Stomach (tissue), 9 donors: ENCODE data around the gene KRTAP9-2. TPM values are rescaled to one million over a fixed set of nuclear protein-coding genes. Genes with fewer than 3 reads are reported as not detected.

Experiments
- DNase-seq, 2 donors: peaks; one replicate each; pipeline versions ENCODE4 v3.0.0 to v3.0.0-alpha.2; 2013 to 2019
- H3K27ac ChIP-seq, 5 donors: fragments of 200-600 bp in 4 of 5; sonication (generic) in 4 of 5; one replicate each; pipeline ENCODE4 v1.5.1; 2013 to 2019; ENCODE audit warnings: mild to moderate bottlenecking in 1 of 5, moderate library complexity in 1 of 5
- H3K27me3 ChIP-seq, 3 donors: fragments of 200-600 bp; sonication (generic); one replicate each; pipeline ENCODE4 v1.5.1; 2017 to 2019; ENCODE audit warnings: mixed run types in 1 of 3
- H3K36me3 ChIP-seq, 4 donors: fragments of 200-600 bp; sonication (generic); 1 replicate in 3 of 4; 2 replicates in 1 of 4; pipeline ENCODE4 v1.5.1; 2016 to 2019
- H3K4me1 ChIP-seq, 4 donors: fragments of 200-600 bp; sonication (generic); one replicate each; pipeline ENCODE4 v1.5.1; 2016 to 2019
- H3K4me3 ChIP-seq, 4 donors: fragments of 200-600 bp; sonication (generic) in 3 of 4; one replicate each; pipeline ENCODE4 v1.5.1; 2016 to 2019; ENCODE audit warnings: mild to moderate bottlenecking in 1 of 4
- H3K9me3 ChIP-seq, 4 donors: fragments of 200-600 bp; sonication (generic); one replicate each; pipeline ENCODE4 v1.5.1; 2016 to 2019
- EP300 ChIP-seq: sonication (generic); formaldehyde crosslinking; IDR thresholded peaks from one replicate; pipeline ENCODE4 v1.6.1; 2017; ENCODE audit warnings: antibody characterized with exemption
- POLR2A ChIP-seq, 4 donors: fragments of 450-650 bp; IDR thresholded peaks; one replicate each; pipeline ENCODE4 v1.6.1; 2016; ENCODE audit warnings: antibody characterized with exemption in 4 of 4, control low read depth in 2 of 4, mild to moderate bottlenecking in 1 of 4, moderate library complexity in 1 of 4
- POLR2AphosphoS5 ChIP-seq, 3 donors: sonication (generic); formaldehyde crosslinking; IDR thresholded peaks; one replicate each; pipeline ENCODE4 v1.6.1; 2016; ENCODE audit warnings: antibody characterized with exemption in 3 of 3
- WGBS, 5 donors: extraction: QIAGEN DNeasy Blood & Tissue Kit in 3 of 5; methylation state at CpG; one replicate each; pipeline versions ENCODE4 v1.1.5 to v1.1.7; 2013 to 2018; 5-methylcytosine and 5-hydroxymethylcytosine counted together
- intact Hi-C: fragments of 100-400 bp; cut with DNase I; formaldehyde crosslinking; loops from one replicate; pipeline ENCODE4 v1.15.1; 2023; ENCODE audit warnings: low total_unique reads
- polyA plus RNA-seq, 3 donors: library from polyadenylated mRNA; stranded (reverse); fragments of 200-250 nt; gene quantifications; one replicate each; pipeline ENCODE4 v1.2.3, GENCODE V29; 2013
- total RNA-seq, 5 donors: library from RNA; depleted of rRNA; stranded (reverse); fragments of >200 nt; gene quantifications; one replicate each; pipeline versions ENCODE4 v1.1.0 to v1.2.3, GENCODE V29; 2014 to 2016
- TF ChIP-seq, protein P1 (sequence below), 7 experiments: fragments of 450-650 bp in 4 of 7; fragments of 200-600 bp in 3 of 7; sonication (generic) in 3 of 7; IDR thresholded peaks; one replicate each; pipeline ENCODE4 v1.5.1; 2016 to 2019; ENCODE audit warnings: antibody characterized with exemption in 7 of 7, control low read depth in 2 of 7, mild to moderate bottlenecking in 1 of 7
- donor health status: healthy with polysubstance abuse.
- donor health status: Bipolar disorder and iron deficiency.
- donor health status: healthy.

The KRTAP9-2 gene
- total and polyA plus RNA-seq, 8 donors, result not detected

DNA sequence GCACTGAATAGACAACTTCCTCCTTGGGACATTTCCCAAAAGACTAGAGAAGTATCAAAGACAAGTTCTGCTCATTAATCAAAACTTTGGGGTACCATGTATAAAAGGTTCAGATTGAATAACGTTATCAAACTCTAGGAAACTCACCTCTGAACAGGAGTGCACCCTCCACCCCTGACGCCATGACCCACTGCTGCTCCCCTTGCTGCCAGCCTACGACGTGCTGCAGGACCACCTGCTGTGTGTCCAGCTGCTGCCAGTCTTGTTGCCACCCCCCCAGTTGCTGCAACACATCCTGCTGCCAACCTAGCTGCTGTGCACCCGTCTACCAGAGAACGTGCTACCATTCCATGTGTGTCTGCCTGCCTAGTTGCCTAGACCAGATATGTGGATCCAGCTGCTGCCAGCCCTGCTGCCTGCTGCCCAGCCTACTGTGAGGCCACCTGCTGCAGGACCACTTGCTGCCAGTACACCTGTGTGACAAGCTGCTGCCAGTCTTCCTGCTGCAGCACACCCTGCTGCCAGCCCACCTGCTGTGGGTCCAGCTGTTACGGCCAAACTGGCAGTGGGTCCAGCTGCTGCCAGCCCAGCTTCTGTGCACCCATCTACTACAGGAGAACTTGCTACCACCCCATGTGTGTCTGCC, 13.8 kb upstream of the KRTAP9-2 start:
- Histone ChIP-seq H3K36me3 (no peaks in the 10 kb centered on the region), H3K9me3 (no peaks in the 10 kb centered on the region), H3K4me1 (no peaks in the 10 kb centered on the region), H3K4me3 (no peak overlapping the region), H3K27me3 (peaks cover 0 to 30% (median 11%) of the 10 kb centered on the region in 3 donors), H3K27ac (no peak overlapping the region)
- TF ChIP-seq EP300 (no peak), POLR2A (IDR thresholded peaks at IDR 0.05) (no peak), POLR2AphosphoS5 (IDR thresholded peaks at IDR 0.05) (no peak)
- TF ChIP-seq, protein P1, sequence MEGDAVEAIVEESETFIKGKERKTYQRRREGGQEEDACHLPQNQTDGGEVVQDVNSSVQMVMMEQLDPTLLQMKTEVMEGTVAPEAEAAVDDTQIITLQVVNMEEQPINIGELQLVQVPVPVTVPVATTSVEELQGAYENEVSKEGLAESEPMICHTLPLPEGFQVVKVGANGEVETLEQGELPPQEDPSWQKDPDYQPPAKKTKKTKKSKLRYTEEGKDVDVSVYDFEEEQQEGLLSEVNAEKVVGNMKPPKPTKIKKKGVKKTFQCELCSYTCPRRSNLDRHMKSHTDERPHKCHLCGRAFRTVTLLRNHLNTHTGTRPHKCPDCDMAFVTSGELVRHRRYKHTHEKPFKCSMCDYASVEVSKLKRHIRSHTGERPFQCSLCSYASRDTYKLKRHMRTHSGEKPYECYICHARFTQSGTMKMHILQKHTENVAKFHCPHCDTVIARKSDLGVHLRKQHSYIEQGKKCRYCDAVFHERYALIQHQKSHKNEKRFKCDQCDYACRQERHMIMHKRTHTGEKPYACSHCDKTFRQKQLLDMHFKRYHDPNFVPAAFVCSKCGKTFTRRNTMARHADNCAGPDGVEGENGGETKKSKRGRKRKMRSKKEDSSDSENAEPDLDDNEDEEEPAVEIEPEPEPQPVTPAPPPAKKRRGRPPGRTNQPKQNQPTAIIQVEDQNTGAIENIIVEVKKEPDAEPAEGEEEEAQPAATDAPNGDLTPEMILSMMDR (IDR thresholded peaks at IDR 0.05), result no peak
- intact Hi-C loops, result no loop called here
- WGBS, 5 donors, result 61 to 72% (median 65%) methylated on average over 7 of the region's 7 CpGs
- DNase-seq, result peak in 1 of 2 donors; percentile 3

GRCh38 chr17:41215681-41216080, 10.8 kb upstream of the KRTAP9-2 start:
- no peak overlapping the region for H3K4me3 ChIP-seq
- peaks cover 0 to 17% (median 11%) of the 10 kb centered on the region in 3 donors for H3K27me3 ChIP-seq
- no peak for TF ChIP-seq POLR2AphosphoS5 (IDR thresholded peaks at IDR 0.05)
- TF ChIP-seq, protein P1 (IDR thresholded peaks at IDR 0.05), result no peak
- no peak for TF ChIP-seq POLR2A (IDR thresholded peaks at IDR 0.05)
- TF ChIP-seq EP300, result no peak
- DNase-seq, result no peak
- H3K9me3 ChIP-seq, result peaks cover 0 to 3% (median 0%) of the 10 kb centered on the region in 4 donors
- intact Hi-C loops, result no loop called here
- 73 to 80% (median 76%) methylated on average over 1 of the region's 1 CpG for WGBS, 5 donors
- no peaks in the 10 kb centered on the region for H3K36me3 ChIP-seq
- H3K27ac ChIP-seq, result no peak overlapping the region
- no peaks in the 10 kb centered on the region for H3K4me1 ChIP-seq

- no peak for DNase-seq
- H3K4me1 ChIP-seq, result no peaks in the 10 kb centered on the region
- H3K36me3 ChIP-seq, result no peaks in the 10 kb centered on the region
- no peaks in the 10 kb centered on the region for H3K27me3 ChIP-seq
- TF ChIP-seq, protein P1 (IDR thresholded peaks at IDR 0.05), result no peak
- TF ChIP-seq POLR2A (IDR thresholded peaks at IDR 0.05) (no peak), POLR2AphosphoS5 (IDR thresholded peaks at IDR 0.05) (no peak), EP300 (no peak)
- H3K4me3 ChIP-seq, result no peak overlapping the region
- peaks cover 0 to 3% (median 0%) of the 10 kb centered on the region in 4 donors for H3K9me3 ChIP-seq
- H3K27ac ChIP-seq, result no peak overlapping the region
- WGBS, 5 donors, result 71 to 79% (median 75%) methylated on average over 2 of the region's 2 CpGs
- intact Hi-C loops, result no loop called here
Measured at GRCh38 chr17:41223821-41224220, 2.6 kb upstream of the KRTAP9-2 start.

DNA sequence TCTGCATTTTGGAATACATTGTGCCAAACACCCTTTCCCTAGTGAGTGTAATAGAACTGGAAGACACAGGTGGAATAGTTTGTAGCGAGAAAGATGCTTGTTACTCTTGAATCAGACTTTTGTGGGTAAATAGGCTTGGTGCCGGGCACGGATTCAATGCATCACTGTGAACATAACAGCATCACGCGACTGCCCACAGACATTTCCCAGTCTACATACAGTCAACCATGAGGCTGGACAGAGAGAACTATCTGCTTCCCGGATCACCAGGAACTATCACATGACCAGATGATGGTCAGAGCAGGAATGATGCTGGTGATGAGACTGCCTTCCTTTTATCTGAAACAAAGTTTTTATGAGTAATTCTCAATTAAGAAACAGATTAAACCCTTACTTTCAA, 397 bp upstream of the KRTAP9-2 start:
- H3K27ac ChIP-seq, result no peak overlapping the region
- no peaks in the 10 kb centered on the region for H3K36me3 ChIP-seq
- no peaks in the 10 kb centered on the region for H3K4me1 ChIP-seq
- no peak for DNase-seq
- TF ChIP-seq POLR2A (IDR thresholded peaks at IDR 0.05) (no peak), POLR2AphosphoS5 (IDR thresholded peaks at IDR 0.05) (no peak)
- intact Hi-C loops, result no loop called here
- no peaks in the 10 kb centered on the region for H3K27me3 ChIP-seq
- no peak overlapping the region for H3K4me3 ChIP-seq
- 89 to 95% (median 92%) methylated on average over 6 of the region's 6 CpGs for WGBS, 5 donors
- no peaks in the 10 kb centered on the region for H3K9me3 ChIP-seq

DNA sequence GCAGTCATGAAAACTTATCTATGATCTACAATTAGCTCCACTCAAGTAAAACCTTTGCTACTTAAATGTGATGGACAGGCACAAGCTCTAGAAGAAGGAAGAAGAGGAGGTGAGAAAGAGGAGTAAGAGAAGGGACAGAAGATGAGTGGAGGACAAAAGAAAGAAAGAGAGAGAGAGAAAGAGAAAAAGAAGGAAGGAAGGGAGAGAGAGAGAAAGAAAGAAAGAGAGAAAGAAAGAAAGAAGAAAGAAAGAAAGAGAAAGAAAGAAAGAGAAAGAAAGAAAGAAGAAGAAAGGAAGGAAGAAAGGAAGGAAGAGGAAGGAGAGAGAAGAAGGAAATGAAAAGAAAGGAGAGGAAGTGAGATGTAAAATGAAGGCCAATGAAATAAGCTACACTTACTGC, 3.6 kb downstream of the KRTAP9-2 start:
- intact Hi-C loops, result no loop called here
- no peaks in the 10 kb centered on the region for H3K36me3 ChIP-seq
- no peak for DNase-seq
- TF ChIP-seq, protein P1 (IDR thresholded peaks at IDR 0.05), result no peak
- TF ChIP-seq EP300, result no peak
- no peak for TF ChIP-seq POLR2AphosphoS5 (IDR thresholded peaks at IDR 0.05)
- no peak for TF ChIP-seq POLR2A (IDR thresholded peaks at IDR 0.05)
- no peak overlapping the region for H3K4me3 ChIP-seq
- H3K27me3 ChIP-seq, result peaks cover 0 to 16% (median 11%) of the 10 kb centered on the region in 3 donors
- no peaks in the 10 kb centered on the region for H3K9me3 ChIP-seq
- no peaks in the 10 kb centered on the region for H3K4me1 ChIP-seq
- no peak overlapping the region for H3K27ac ChIP-seq
